Progenitor cell of endocrine pancreas (in vitro differentiated cells): ENCODE results near the gene NME8. TPM values are rescaled to one million over a fixed set of nuclear protein-coding genes. Genes with fewer than 3 reads are reported as not detected.

Source experiments
- DNase-seq: peaks from one replicate; pipeline ENCODE4 v3.0.0; 2021; ENCODE audit warnings: low spot score; ENCODE audit not compliant: unreplicated experiment
- H3K27ac Mint-ChIP-seq: 2 replicates; pipeline ENCODE4 v1.8.0; 2021; ENCODE audit warnings: mild to moderate bottlenecking, moderate library complexity, mixed read lengths
- H3K27me3 Mint-ChIP-seq: 2 replicates; pipeline ENCODE4 v1.8.0; 2021; ENCODE audit warnings: mixed read lengths
- H3K36me3 Mint-ChIP-seq: 2 replicates; pipeline ENCODE4 v1.8.0; 2022; ENCODE audit warnings: mixed read lengths; ENCODE audit not compliant: insufficient read depth
- H3K4me1 Mint-ChIP-seq: 2 replicates; pipeline ENCODE4 v1.8.0; 2021; ENCODE audit warnings: low read depth, mixed read lengths
- H3K4me3 Mint-ChIP-seq: 2 replicates; pipeline ENCODE4 v1.8.0; 2021; ENCODE audit warnings: low read depth, mild to moderate bottlenecking, moderate library complexity, mixed read lengths
- H3K9me3 Mint-ChIP-seq: 2 replicates; pipeline ENCODE4 v1.8.0; 2021; ENCODE audit warnings: low read depth, mixed read lengths
- CTCF ChIP-seq: fragments of 200-600 bp; sonication (generic); IDR thresholded peaks from one replicate; pipeline ENCODE4 v1.5.0; 2021; ENCODE audit warnings: antibody characterized with exemption, mild to moderate bottlenecking; ENCODE audit not compliant: unreplicated experiment
- total RNA-seq: library from RNA; stranded (reverse); gene quantifications from 2 replicates; pipeline ENCODE4 v1.2.1, GENCODE V29; 2021

The NME8 gene
- total RNA-seq, 1 donor from 2014 or later: 2.7 TPM

GRCh38 chr7:37899712-37900247, 51.4 kb downstream of the NME8 start:
- H3K4me3 Mint-ChIP-seq: no peak overlapping the region
- no peak for TF ChIP-seq CTCF
- H3K9me3 Mint-ChIP-seq: no peaks in the 10 kb centered on the region
- H3K27me3 Mint-ChIP-seq: no peaks in the 10 kb centered on the region
- no peak for DNase-seq
- H3K27ac Mint-ChIP-seq: no peak overlapping the region
- no peaks in the 10 kb centered on the region for H3K36me3 Mint-ChIP-seq
- peaks cover 15% of the 10 kb centered on the region for H3K4me1 Mint-ChIP-seq

GRCh38 chr7:37901236-37901827, 52.9 kb downstream of the NME8 start:
- no peak overlapping the region for H3K27ac Mint-ChIP-seq

GRCh38 chr7:37901890-37902524, 53.6 kb downstream of the NME8 start:
- no peaks in the 10 kb centered on the region for H3K9me3 Mint-ChIP-seq
- DNase-seq: no peak
- peaks cover 15% of the 10 kb centered on the region for H3K4me1 Mint-ChIP-seq
- no peak overlapping the region for H3K27ac Mint-ChIP-seq
- H3K36me3 Mint-ChIP-seq: no peaks in the 10 kb centered on the region
- H3K4me3 Mint-ChIP-seq: no peak overlapping the region
- TF ChIP-seq CTCF: no peak
- H3K27me3 Mint-ChIP-seq: no peaks in the 10 kb centered on the region

More at GRCh38 chr7:37901236-37901827, 52.9 kb downstream of the NME8 start:
- no peaks in the 10 kb centered on the region for H3K9me3 Mint-ChIP-seq
- no peak overlapping the region for H3K4me3 Mint-ChIP-seq
- peaks cover 15% of the 10 kb centered on the region for H3K4me1 Mint-ChIP-seq
- no peak for DNase-seq
- H3K36me3 Mint-ChIP-seq: no peaks in the 10 kb centered on the region
- peak; percentile 70 for TF ChIP-seq CTCF
- no peaks in the 10 kb centered on the region for H3K27me3 Mint-ChIP-seq

GRCh38 chr7:37908221-37908788, 59.9 kb downstream of the NME8 start:
- no peaks in the 10 kb centered on the region for H3K36me3 Mint-ChIP-seq
- H3K4me1 Mint-ChIP-seq: peaks cover 6% of the 10 kb centered on the region
- H3K4me3 Mint-ChIP-seq: no peak overlapping the region
- H3K9me3 Mint-ChIP-seq: no peaks in the 10 kb centered on the region
- no peak for DNase-seq
- no peak overlapping the region for H3K27ac Mint-ChIP-seq
- TF ChIP-seq CTCF: no peak
- peaks cover 13% of the 10 kb centered on the region for H3K27me3 Mint-ChIP-seq

GRCh38 chr7:37912756-37913155, 64.4 kb downstream of the NME8 start:
- H3K9me3 Mint-ChIP-seq: no peaks in the 10 kb centered on the region
- no peak overlapping the region for H3K27ac Mint-ChIP-seq
- no peak overlapping the region for H3K4me3 Mint-ChIP-seq
- no peak for TF ChIP-seq CTCF
- H3K27me3 Mint-ChIP-seq: peaks cover 56% of the 10 kb centered on the region
- no peak for DNase-seq
- H3K4me1 Mint-ChIP-seq: peaks cover 9% of the 10 kb centered on the region
- H3K36me3 Mint-ChIP-seq: no peaks in the 10 kb centered on the region
